ENCODE data around the gene SOX10. TPM values are rescaled to one million over a fixed set of nuclear protein-coding genes. Genes with fewer than 3 reads are reported as not detected.
A peak's percentile ranks its signal among the peaks of the same experiment; 100 is the strongest.

SOX10 gene
- total and polyA plus RNA-seq, 2 of the 13 experiments (the other 11 are each of a cell fraction or from before 2014, with no cell fraction given), result not detected

GRCh38 chr22:37953437-37954179 is 30.7 kb downstream of the SOX10 start, which contains the start of the genes C22orf23 and POLR2F (continued):
- TF ChIP-seq, protein P1, sequence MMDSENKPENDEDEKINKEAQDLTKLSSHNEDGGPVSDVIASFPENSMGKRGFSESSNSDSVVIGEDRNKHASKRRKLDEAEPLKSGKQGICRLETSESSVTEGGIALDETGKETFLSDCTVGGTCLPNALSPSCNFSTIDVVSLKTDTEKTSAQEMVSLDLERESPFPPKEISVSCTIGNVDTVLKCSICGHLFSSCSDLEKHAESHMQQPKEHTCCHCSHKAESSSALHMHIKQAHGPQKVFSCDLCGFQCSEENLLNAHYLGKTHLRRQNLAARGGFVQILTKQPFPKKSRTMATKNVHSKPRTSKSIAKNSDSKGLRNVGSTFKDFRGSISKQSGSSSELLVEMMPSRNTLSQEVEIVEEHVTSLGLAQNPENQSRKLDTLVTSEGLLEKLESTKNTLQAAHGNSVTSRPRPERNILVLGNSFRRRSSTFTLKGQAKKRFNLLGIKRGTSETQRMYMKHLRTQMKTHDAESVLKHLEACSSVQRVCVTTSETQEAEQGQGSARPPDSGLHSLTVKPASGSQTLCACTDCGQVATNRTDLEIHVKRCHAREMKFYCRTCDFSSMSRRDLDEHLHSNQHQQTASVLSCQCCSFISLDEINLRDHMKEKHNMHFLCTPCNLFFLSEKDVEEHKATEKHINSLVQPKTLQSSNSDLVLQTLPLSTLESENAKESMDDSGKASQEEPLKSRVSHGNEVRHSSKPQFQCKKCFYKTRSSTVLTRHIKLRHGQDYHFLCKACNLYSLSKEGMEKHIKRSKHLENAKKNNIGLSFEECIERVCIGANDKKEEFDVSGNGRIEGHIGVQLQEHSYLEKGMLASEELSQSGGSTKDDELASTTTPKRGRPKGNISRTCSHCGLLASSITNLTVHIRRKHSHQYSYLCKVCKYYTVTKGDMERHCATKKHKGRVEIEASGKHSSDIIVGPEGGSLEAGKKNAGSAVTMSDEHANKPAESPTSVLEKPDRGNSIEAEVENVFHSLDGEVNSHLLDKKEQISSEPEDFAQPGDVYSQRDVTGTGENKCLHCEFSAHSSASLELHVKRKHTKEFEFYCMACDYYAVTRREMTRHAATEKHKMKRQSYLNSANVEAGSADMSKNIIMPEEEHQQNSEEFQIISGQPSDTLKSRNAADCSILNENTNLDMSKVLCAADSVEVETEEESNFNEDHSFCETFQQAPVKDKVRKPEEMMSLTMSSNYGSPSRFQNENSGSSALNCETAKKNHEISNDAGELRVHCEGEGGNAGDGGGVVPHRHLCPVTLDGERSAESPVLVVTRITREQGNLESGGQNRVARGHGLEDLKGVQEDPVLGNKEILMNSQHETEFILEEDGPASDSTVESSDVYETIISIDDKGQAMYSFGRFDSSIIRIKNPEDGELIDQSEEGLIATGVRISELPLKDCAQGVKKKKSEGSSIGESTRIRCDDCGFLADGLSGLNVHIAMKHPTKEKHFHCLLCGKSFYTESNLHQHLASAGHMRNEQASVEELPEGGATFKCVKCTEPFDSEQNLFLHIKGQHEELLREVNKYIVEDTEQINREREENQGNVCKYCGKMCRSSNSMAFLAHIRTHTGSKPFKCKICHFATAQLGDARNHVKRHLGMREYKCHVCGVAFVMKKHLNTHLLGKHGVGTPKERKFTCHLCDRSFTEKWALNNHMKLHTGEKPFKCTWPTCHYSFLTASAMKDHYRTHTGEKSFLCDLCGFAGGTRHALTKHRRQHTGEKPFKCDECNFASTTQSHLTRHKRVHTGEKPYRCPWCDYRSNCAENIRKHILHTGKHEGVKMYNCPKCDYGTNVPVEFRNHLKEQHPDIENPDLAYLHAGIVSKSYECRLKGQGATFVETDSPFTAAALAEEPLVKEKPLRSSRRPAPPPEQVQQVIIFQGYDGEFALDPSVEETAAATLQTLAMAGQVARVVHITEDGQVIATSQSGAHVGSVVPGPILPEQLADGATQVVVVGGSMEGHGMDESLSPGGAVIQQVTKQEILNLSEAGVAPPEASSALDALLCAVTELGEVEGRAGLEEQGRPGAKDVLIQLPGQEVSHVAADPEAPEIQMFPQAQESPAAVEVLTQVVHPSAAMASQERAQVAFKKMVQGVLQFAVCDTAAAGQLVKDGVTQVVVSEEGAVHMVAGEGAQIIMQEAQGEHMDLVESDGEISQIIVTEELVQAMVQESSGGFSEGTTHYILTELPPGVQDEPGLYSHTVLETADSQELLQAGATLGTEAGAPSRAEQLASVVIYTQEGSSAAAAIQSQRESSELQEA (CRISPR knock-in tag; IDR thresholded peaks at IDR 0.05; ENCODE audit: not compliant biosample characterization), result no peak
- TF ChIP-seq ARID5B (CRISPR knock-in tag; IDR thresholded peaks at IDR 0.05) (no peak; the same call in 1 of the 2 replicates), ZNF160 (CRISPR knock-in tag; IDR thresholded peaks at IDR 0.05) (no peak), KLF13 (CRISPR knock-in tag; IDR thresholded peaks at IDR 0.05) (no peak), KDM5A (IDR thresholded peaks at IDR 0.05; ENCODE audit: borderline replicate concordance, low read length) (peak; percentile 85), JUN (CRISPR knock-in tag; IDR thresholded peaks at IDR 0.05) (no peak), THAP8 (CRISPR knock-in tag; IDR thresholded peaks at IDR 0.05; ENCODE audit: borderline replicate concordance) (peak; percentile 20; the same call in 1 of the 2 replicates), SAP130 (CRISPR knock-in tag; IDR thresholded peaks at IDR 0.05; ENCODE audit: low read depth) (peak; percentile 96), RFXAP (CRISPR knock-in tag; IDR thresholded peaks at IDR 0.05; ENCODE audit: borderline replicate concordance) (peak; percentile 54; the same call in 1 of the 2 replicates), POLR2AphosphoS5 (IDR thresholded peaks at IDR 0.05; ENCODE audit: low read depth, low read length) (peak; percentile 84), KAT2B (IDR thresholded peaks at IDR 0.05; ENCODE audit: borderline replicate concordance, low read depth, low read length) (no peak), KDM6A (CRISPR knock-in tag; IDR thresholded peaks at IDR 0.05; ENCODE audit: low read depth) (no peak)
- TF ChIP-seq, protein P2, sequence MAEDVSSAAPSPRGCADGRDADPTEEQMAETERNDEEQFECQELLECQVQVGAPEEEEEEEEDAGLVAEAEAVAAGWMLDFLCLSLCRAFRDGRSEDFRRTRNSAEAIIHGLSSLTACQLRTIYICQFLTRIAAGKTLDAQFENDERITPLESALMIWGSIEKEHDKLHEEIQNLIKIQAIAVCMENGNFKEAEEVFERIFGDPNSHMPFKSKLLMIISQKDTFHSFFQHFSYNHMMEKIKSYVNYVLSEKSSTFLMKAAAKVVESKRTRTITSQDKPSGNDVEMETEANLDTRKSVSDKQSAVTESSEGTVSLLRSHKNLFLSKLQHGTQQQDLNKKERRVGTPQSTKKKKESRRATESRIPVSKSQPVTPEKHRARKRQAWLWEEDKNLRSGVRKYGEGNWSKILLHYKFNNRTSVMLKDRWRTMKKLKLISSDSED (CRISPR knock-in tag; IDR thresholded peaks at IDR 0.05), result no peak

Data from HepG2 (cell line).